ENCODE data around the gene NELFCD.
A peak's percentile ranks its signal among the peaks of the same experiment; 100 is the strongest.
"Not testable (repeated sequence)": the region's sequence is repeated elsewhere in the genome, so short reads cannot be mapped to it uniquely, and the experiment has no call there.

Gene NELFCD, protein sequence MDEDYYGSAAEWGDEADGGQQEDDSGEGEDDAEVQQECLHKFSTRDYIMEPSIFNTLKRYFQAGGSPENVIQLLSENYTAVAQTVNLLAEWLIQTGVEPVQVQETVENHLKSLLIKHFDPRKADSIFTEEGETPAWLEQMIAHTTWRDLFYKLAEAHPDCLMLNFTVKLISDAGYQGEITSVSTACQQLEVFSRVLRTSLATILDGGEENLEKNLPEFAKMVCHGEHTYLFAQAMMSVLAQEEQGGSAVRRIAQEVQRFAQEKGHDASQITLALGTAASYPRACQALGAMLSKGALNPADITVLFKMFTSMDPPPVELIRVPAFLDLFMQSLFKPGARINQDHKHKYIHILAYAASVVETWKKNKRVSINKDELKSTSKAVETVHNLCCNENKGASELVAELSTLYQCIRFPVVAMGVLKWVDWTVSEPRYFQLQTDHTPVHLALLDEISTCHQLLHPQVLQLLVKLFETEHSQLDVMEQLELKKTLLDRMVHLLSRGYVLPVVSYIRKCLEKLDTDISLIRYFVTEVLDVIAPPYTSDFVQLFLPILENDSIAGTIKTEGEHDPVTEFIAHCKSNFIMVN

DNA sequence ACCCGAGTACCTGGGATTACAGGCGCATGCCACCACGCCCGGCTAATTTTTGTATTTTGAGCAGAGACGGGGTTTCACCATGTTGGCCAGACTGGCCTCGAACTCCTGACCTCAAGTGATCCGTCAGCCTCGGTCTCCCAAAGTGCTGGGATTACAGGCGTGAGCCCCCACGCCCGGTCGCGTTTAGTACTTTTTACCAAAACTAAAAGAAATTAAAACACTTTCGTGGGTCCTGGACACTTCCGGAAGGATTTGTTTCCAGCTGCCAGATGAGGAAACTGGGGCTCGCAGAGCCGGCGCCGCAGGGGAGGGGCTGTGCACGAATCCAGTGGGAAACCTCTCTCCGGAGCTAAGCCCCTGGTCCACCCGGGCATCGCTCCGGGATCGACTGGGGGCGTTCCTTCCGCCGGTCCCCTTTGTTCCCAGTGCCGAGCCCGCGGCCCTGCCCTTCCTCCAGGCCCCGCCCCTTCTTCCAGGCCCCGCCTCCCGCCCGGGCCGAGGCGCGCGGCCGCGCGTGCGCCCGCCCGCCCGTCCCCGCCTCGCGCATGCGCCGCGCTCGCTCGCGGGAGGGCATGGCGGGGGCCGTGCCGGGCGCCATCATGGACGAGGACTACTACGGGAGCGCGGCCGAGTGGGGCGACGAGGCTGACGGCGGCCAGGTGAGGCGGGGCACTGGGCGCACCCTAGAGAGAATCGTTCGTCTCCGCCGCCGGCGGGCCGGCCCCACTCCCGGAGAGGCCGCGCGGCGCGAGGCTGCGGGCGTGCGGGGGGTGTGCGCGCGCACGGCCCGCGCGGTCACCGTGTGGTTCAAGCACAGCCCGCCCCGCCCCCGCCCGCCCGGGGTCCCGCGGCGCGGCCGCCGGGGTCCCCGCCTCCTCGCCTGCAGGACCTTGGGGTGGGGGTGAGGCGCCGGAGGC lies at the start of gene NELFCD:
NELFCD (plus strand) TSS at position 546 of the 917 bp plus-strand sequence; CDS start at position 600, 54 bp downstream.
- peak; percentile 100 for DNase-seq (ENCODE audit: low spot score)

DNA sequence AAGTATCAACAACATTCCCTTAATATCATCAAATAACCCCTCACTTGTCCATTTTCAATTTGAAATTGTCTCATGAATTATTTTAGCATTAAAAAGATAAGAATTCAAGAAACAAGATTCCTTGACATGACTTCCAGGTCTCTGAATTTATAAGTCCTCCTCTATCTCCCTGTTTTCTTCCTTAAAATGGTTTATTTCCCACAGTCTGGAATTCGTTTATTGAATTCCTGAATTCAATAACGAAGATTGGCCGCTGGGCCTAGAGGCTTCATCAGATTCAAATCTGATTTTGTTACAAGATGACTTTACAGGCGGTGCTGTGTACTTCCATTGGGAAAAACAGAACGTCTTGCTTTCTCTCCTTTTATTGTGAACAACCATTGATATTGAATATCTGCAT lies 48.9 kb upstream of the NELFCD start:
- DNase-seq (ENCODE audit: low spot score), result no peak

DNA sequence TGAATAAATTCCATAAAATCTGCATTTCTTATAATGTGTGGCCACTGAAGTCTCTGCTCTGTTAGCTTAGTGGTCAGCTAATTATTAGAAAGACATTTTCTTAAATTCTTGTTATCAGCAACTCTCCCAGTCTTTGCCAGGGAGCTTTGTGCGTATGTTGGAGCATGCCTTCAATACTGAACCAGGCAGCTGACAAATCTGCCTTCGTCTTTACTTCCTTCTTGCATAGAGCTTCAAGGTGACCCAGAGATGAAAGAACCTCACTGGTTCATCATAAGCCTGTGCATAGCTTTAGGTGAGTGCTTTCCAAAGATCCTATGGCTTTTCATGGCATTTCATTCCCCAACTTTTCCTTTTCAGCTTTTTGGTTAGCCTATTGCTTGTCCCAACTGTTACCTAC lies 43.0 kb upstream of the NELFCD start:
- DNase-seq (ENCODE audit: low spot score), result no peak

DNA sequence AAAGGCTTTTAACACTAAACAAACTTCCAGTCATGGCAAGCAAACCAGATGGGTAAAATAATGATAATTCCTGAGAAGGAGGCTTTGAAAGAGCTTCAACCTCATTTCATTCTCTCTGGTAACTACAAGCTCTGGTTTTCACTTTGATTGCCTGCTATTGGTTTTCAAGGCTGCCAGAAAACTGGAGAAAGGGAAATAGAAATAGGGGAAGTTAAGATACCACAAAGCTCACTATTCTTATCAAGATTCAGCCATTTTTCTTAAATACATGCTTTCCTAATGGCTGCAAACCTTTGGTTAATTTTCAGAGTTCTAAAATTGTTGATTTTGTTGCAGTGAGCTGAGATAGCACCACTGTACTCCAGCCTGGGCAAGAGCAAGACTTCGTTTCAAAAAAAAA lies 42.5 kb upstream of the NELFCD start:
- DNase-seq (ENCODE audit: low spot score), result no peak

DNA sequence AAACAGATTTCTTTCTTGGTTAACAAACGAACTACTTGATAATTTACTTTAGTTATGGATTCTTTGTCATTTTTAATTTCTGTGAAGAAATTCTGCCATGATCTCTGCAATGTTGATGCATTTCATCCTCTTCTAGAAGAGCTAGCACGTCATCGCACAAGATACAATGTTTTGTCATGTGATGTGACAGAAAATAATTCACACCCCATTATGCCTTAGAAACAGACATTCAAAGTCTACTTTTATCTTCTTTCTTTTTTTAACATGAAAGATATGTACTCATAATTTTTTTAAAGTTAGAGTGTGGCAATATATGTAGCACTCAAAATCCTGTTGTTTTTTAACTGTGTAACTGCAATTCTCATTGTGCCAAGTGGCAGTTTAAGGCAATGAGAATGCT lies 39.6 kb upstream of the NELFCD start:
- DNase-seq (ENCODE audit: low spot score), result no peak

DNA sequence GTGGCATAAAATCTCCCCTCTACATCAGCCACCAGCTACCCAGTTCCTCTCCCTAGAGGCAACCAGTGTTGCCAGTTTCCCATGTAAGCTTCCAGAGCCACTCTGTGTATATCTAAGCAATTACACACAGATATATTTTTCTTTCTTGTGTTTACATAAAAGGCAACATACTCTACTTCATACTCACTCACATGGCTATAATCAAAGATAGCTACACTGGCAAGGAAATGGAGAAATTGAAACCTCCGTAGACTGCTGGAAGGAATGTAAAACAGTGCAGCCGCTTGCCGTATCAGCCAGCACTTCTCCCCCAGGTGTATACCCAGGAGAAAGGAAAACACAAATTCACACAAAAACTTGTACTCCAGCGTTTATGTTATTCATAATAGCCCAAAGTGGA lies 38.5 kb upstream of the NELFCD start:
- no peak for DNase-seq (ENCODE audit: low spot score)

DNA sequence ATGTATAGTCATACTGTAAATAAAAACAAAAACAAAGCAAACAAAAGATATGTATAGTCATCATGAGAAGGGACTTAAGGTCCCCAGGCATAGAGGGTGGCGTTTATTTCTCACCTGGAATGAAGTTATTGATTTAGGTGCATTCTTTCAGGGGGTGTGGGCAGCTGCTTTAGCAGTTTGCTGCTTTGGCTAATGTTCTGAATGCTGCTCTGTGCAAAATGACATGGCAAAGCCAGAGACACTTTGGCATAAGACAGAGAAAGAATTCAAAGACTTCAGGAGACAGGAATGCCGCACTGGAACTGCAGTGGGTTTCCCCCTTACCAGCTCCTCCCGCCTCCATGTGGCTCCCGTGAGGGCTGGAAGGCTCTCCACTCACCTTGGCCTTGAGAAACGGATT lies 36.4 kb upstream of the NELFCD start:
- DNase-seq (ENCODE audit: low spot score), result no peak

DNA sequence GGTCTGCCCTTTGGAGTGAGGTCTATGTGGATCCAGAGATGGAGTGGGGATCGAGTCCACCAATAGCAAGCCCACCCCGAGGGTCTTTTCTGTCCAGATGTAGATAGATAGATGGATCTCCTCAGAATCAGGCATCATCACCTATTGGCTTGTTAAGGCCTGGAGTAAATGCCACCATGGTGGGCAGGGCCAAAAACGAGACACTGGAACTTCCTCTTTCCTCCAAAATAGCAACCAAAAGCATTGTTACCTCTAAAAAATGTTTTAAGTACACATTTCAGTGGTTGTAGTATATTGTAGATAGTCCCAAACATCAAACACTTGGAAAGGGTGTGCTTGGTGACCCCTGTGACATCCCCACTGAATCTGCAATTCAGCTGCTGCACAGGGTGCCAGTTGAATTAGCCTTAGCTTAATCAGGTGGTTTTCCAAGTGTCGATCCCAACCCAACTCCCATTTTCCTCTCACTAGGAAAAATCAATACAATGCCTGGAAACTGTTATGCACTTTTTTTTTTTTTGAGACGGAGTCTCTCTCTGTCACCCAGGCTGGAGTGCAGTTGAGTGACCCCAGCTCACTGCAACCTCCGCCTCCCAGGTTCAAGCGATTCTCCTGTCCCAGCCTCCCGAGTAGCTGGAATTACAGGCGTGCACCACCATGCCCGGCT lies 35.0 kb upstream of the NELFCD start:
- DNase-seq (ENCODE audit: low spot score), result no peak

DNA sequence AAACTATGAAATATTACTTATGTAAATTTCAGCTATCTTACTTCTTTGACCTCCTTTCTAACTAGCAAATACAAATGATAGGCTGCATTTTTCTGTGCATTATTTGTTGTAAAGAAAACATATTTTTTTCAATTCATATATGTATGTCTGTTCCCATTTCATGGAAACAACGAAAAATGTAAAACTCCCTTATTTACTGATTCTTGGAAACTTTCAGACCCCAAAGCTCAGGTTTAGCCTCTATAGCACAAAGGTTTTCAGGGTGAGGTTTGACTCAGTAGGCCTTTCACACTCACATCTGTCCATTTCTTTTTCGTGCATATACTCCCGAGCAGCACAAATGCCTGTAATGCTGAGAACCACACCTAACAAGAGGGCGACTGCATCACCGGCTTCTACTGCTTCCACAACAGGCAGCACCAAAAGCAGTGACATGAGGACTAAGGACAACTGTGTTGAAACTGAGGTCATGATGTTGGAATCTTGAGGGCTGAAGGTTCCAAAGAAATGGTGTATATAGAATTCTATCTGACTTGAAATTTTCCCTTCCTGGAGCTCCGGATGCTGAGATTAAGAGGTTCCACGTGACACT lies 33.2 kb upstream of the NELFCD start:
- DNase-seq (ENCODE audit: low spot score), result not testable (repeated sequence)

DNA sequence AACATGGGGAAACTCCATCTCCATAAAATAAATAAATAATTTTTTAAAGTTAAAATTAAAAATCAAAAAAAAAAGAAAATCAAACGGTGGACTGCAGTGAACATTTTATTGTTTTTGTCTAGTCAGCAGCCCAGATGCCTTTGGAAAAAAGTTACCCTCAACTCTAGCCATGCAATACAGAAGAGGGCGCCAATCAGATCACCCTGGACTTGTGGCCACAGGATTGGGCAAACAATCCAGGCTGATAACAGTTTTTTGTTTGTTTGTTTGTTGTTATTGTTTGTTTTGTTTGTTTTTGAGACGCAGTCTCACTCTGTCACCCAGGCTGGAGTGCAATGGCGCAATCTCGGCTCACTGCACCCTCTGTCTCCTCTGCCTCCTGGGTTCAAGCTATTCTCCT lies 30.5 kb upstream of the NELFCD start:
- DNase-seq (ENCODE audit: low spot score), result no peak

DNA sequence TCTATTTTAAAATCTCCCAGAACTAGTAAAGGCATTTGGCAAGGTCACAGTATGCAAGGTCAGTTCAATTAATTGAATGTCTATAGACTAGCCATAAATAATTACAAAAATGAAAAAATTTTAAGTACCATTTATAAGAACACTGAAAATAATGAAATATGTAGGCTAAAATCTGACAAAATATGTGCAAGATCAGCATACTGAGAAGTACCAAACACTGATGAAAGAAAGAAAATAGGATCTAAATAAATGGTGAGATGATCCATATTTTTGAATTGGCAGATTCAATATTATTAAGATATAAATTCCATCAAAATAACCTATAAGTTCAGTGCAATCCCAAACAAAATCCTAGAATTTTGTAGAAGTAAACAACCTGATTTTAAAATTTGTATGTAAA lies 28.0 kb upstream of the NELFCD start:
- no peak for DNase-seq (ENCODE audit: low spot score)

DNA sequence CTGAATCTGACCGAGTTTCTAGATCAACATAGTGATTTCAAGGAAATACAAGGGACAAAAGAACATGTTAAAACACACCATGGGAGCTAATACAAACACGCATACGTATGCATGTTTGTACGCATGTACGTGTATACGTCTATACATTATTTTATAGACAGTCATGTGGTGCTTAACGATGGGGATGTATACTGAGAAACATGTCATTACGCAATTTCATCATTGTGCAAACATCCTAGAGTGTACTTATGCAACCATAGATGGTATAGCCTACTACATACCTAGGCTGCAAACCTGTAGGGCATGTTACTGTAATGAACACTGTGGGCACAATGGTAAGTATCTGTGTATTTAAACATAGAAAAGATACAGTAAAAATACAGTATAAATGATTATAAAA lies 25.0 kb upstream of the NELFCD start:
- no peak for DNase-seq (ENCODE audit: low spot score)

DNA sequence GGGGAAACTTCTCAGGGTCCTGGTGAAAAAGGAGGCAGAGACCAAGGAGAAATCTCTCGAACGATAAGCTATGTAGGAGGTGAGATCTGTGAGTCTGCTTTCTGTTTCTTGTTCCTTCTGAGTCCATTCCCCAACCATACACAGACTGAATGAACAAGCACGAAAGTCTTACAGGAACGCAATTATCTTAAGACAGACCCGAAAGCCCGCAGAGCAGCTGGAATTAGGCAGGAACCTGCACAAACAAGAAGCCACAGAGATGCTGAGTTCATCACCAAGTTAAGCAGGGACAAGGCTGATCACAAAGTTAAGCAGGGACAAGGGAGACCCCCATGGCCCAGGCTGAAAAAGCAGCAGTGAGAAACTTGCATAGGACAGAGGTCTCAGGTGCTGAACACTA lies 21.4 kb upstream of the NELFCD start:
- no peak for DNase-seq (ENCODE audit: low spot score)

DNA sequence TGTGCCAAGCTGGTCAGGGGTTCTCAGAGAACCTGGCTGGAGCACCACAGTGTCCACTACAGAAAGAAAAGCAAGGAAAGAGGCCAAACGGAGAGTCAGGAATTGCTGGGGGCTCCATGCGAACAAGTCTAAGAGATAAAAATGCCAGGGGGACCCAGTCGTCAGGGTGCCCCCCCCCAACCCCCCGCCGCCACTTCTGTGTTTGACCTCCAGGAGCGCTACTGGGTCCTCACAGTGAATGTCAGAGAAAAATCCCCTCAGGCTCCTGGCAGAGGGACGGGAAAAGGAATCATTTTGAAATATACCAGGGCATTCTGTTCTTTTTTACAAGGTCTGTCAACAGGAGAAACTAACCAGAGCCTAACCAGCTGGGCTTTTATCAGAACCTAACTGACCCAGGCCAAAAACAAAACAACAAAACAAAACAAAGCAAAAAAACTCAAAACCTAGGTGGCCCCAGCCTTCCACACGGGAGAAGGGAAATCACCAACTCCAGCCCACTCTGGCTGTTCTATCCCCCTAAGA lies 17.9 kb upstream of the NELFCD start:
- DNase-seq (ENCODE audit: low spot score), result no peak

DNA sequence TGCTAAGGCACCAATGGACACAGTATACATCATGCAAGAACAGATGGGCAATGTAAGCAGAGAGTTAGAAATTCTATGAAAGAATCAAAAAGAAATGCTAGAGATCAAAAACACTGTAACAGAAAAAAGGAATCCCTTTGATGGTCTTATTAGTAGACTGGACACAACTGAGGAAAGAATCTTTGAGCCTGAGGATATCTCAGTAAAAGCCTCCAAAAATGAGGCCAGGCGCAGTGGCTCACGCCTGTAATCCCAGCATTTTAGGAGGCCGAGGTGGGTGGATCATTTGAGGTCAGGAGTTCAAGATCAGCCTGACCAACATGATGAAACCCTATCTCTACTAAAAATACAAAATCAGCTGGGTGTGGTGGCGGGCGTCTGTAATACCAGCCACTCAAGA lies 17.1 kb upstream of the NELFCD start:
- not testable (repeated sequence) for DNase-seq (ENCODE audit: low spot score)

DNA sequence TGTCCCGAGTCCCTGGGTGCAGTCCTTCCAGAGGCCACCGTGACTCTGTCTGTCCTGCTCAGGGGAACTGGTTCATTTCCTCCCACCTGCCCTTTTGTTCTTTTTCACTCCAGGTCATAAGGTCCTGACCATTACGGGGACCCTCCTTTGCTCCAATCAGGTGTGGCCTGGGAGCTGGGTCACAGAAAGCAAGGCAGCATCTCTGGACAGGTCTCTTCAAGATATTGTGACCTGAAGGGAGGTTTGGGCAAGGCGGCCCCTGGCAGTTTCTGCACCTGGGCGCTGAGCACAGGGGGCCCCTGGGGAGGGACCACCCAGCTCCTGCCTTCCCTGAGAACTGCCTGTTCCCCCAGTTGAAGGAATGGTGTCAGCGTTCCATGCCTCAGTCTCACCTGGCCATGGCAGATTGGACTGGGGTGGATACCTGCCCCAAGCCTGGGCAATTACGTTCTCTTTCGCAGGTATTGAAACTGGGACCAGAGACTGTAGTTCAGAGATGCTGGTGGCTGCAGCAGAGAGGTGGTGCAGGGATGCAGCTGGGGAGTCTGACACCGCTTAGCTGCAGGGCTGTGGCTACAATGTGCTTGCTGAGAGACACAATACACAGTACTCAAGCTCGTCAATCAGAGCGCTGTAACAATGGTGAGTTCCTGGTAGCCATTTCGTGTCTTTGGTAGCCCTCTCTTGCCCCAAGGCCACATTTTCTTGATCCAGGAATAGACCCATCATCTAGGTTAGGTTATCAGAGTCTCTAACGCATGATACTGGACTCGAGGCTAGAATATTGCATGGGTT lies 15.6 kb upstream of the NELFCD start:
- no peak for DNase-seq (ENCODE audit: low spot score)

DNA sequence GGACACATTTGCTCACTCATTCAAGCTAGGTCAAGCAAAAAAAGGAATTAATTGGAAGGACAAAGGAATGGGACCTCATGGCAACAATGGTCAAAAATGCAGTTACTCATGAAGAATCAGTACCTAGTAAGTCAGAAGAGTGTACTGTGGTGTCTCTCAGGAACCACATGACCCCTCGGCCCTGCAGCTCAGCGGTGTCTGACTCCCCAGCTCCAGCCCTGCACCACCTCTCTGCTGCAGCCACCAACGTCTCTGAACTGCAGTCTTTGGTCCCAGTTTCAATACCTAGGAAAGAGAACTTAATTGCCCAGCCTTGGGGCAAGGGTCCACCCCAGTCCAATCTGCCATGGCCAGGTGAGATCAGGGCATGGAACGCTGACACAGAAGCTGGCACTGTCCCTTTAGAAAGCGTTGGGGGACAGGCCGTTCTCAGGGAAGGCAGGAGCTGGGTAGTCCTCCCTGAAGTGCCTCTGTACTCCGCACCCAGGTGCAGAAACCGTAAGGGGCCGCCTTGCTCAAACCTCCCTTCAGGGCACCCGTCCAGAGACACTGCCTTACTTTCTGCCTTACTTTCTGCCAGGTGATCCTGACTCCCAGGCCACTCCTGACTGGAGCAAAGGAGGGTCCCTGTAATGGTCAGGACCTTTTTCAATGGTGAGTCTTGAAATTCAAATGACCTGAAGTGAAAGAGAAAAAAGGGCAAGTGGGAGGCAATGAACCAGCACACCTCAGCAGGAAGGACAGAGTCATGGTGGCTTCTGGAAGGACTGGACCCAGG lies 13.2 kb upstream of the NELFCD start:
- no peak for DNase-seq (ENCODE audit: low spot score)

DNA sequence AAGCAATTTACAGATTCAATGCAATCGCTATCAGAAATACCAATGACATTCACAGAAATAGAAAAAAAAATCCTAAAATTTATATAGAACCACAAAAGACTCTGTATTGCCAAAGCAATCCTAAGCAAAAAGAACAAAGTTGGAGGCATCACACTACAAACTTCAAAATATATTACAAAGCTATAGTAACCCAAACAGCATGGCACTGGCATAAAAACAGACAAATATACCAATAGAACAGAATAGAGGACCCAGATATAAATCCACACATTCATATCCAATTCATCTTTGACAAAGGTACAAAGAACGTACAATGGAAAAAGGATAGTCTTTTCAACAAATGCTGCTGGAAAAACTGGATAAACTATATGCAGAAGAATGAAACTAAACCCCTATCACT lies 11.6 kb upstream of the NELFCD start:
- no peak for DNase-seq (ENCODE audit: low spot score)

DNA sequence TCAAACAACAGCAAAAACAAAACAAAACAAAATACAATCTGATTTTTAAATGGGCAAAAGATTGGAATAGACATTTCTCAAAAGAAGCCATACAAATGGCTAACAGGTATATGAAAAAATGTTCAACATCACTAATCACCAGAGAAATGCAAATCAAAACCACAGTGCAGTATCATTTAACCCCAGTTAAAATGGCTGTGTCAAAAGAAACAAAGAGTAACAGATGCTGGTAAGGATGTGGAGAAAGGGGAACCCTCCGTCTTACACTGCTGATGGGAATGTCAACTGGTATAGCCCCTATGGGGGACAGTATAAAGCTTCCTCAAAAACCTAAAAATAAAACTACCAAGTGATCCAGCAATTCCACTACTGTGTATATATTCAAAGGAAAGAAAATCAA lies 10.9 kb upstream of the NELFCD start:
- DNase-seq (ENCODE audit: low spot score), result no peak

DNA sequence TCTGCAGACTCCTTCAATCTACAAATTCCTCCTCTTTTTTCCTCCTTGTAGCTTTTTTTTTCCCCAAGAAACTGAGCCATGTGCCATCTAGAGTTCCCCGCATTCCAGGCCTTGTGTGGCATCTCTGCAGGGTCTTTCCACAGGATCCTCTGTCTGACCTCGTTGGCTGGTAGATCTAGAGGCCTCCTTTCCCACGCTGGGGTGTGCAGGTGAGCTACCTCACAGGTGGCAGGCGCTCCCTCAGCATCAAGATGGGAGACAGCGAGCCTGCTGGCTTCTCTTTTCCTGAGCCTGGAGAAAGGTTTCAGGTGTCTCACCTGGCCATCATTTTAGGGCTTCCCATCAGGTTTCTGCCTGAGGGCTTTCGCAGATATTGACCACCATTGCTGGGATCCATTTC lies 9.6 kb upstream of the NELFCD start:
- no peak for DNase-seq (ENCODE audit: low spot score)

Measured in AG08395 (cell line).